IMR-90 (cell line): Measurements from ENCODE around the gene RASL10B. TPM values are rescaled to one million over a fixed set of nuclear protein-coding genes. Genes with fewer than 3 reads are reported as not detected.
A peak's percentile ranks its signal among the peaks of the same experiment; 100 is the strongest.

ENCODE experiments used
- ATAC-seq: fragments of 200-7000 bp; cut with Tn5 transposase; 2 replicates; pipeline ENCODE4 v1.9.1; 2020; ENCODE audit warnings: low read depth, mild to moderate bottlenecking, moderate library complexity
- BruUV-seq: library from RNA; stranded (reverse); fragments of 400-500 nt; replicated peaks from 2 replicates; lab custom pipeline; 2021; lab: Mats Ljungman, UMichigan
- CTCF ChIA-PET: fragments of 300-600 bp; formaldehyde crosslinking; extraction: SDS; loops from one replicate; lab custom pipeline; 2021; ENCODE audit warnings: antibody characterized with exemption; lab: Yijun Ruan, JAX
- POLR2A ChIA-PET: fragments of 300-600 bp; sonication (Branson Sonifier 250); formaldehyde crosslinking; loops from one replicate; lab custom pipeline; 2022; ENCODE audit warnings: antibody characterized with exemption; ENCODE audit not compliant: unreplicated experiment; lab: Charles Lee
- DNase-seq: peaks from one replicate; pipeline ENCODE4 v3.0.0; 2013
- H2AFZ ChIP-seq: replicated peaks from 2 replicates; pipeline ENCODE3; 2013; ENCODE audit warnings: low read length, mild to moderate bottlenecking; ENCODE audit not compliant: poor library complexity
- H2AK5ac ChIP-seq: 2 replicates; pipeline ENCODE4 v1.6.1; 2013; ENCODE audit warnings: low read depth, low read length, inconsistent platforms
- H2AK9ac ChIP-seq: replicated peaks from 2 replicates; pipeline ENCODE3; 2013; ENCODE audit warnings: mild to moderate bottlenecking, low read depth, low read length, moderate library complexity; ENCODE audit not compliant: poor library complexity
- H2BK120ac ChIP-seq: 2 replicates; pipeline ENCODE4 v1.6.1; 2013; ENCODE audit warnings: low read depth, low read length, inconsistent platforms
- H2BK15ac ChIP-seq: 3 replicates; pipeline ENCODE4 v1.6.1; 2013; ENCODE audit warnings: low read depth, low read length, inconsistent platforms
- H2BK20ac ChIP-seq: 2 replicates; pipeline ENCODE4 v1.6.1; 2013; ENCODE audit warnings: low read depth, mild to moderate bottlenecking, inconsistent platforms, low read length, moderate library complexity
- H2BK5ac ChIP-seq: 2 replicates; pipeline ENCODE4 v1.6.1; 2013; ENCODE audit warnings: mild to moderate bottlenecking, low read depth, low read length, inconsistent platforms; ENCODE audit not compliant: poor library complexity, severe bottlenecking
- H3K14ac ChIP-seq: replicated peaks from 2 replicates; pipeline ENCODE4 v1.6.1; 2013; ENCODE audit warnings: low read depth, low read length, inconsistent platforms
- H3K18ac ChIP-seq: 2 replicates; pipeline ENCODE4 v1.6.1; 2013; ENCODE audit warnings: low read depth, low read length, control low read depth
- H3K23ac ChIP-seq: 2 replicates; pipeline ENCODE4 v1.6.1; 2013; ENCODE audit warnings: low read depth, low read length, inconsistent platforms
- H3K27ac ChIP-seq: 2 replicates; pipeline ENCODE4 v1.5.1; 2013; ENCODE audit warnings: mild to moderate bottlenecking, control low read depth, low read length; ENCODE audit not compliant: insufficient read depth
- H3K27me3 ChIP-seq: 2 replicates; pipeline ENCODE4 v1.6.1; 2013; ENCODE audit warnings: low read length; ENCODE audit not compliant: control insufficient read depth, insufficient read depth
- H3K36me3 ChIP-seq: 2 replicates; pipeline ENCODE4 v1.6.1; 2013; ENCODE audit warnings: low read length, mixed read lengths; ENCODE audit not compliant: control insufficient read depth, insufficient read depth
- H3K4ac ChIP-seq: 2 replicates; pipeline ENCODE4 v1.6.1; 2013; ENCODE audit warnings: low read depth, low read length, inconsistent platforms
- H3K4me1 ChIP-seq: 2 replicates; pipeline ENCODE4 v1.6.1; 2013; ENCODE audit warnings: low read length, mixed read lengths; ENCODE audit not compliant: control insufficient read depth, insufficient read depth
- H3K4me2 ChIP-seq: 2 replicates; pipeline ENCODE4 v1.6.1; 2013; ENCODE audit warnings: low read depth, mild to moderate bottlenecking, control low read depth, low read length, moderate library complexity
- H3K4me3 ChIP-seq: 2 replicates; pipeline ENCODE4 v1.5.1; 2013; ENCODE audit warnings: low read depth, mild to moderate bottlenecking, control low read depth, low read length, moderate library complexity; ENCODE audit not compliant: insufficient read depth
- H3K56ac ChIP-seq: 2 replicates; pipeline ENCODE4 v1.6.1; 2013; ENCODE audit warnings: low read length, inconsistent platforms; ENCODE audit not compliant: insufficient read depth; ENCODE audit errors: extremely low read depth
- H3K79me1 ChIP-seq, 2 experiments: 2 replicates each; pipeline ENCODE4 v1.6.1; 2013; ENCODE audit warnings: low read length in 2 of 2, inconsistent platforms in 1 of 2, low read depth in 1 of 2
- H3K9ac ChIP-seq: 2 replicates; pipeline ENCODE4 v1.6.1; 2013; ENCODE audit warnings: low read depth, low read length, control low read depth
- H3K9me1 ChIP-seq: 2 replicates; pipeline ENCODE4 v1.6.1; 2013; ENCODE audit warnings: low read length, inconsistent platforms; ENCODE audit not compliant: insufficient read depth
- H3K9me3 ChIP-seq: 2 replicates; pipeline ENCODE4 v1.6.1; 2013; ENCODE audit warnings: low read length; ENCODE audit not compliant: control insufficient read depth, insufficient read depth
- H4K20me1 ChIP-seq: 2 replicates; pipeline ENCODE4 v1.6.1; 2013; ENCODE audit warnings: low read length, inconsistent platforms; ENCODE audit not compliant: insufficient read depth
- H4K5ac ChIP-seq: 2 replicates; pipeline ENCODE4 v1.6.1; 2013; ENCODE audit warnings: mild to moderate bottlenecking, low read depth, low read length, control low read depth
- H4K8ac ChIP-seq, 2 experiments: 2 replicates each; pipeline ENCODE4 v1.6.1; 2013; ENCODE audit warnings: low read depth in 2 of 2, low read length in 2 of 2, control low read depth in 1 of 2, inconsistent platforms in 1 of 2
- H4K91ac ChIP-seq: 2 replicates; pipeline ENCODE4 v1.6.1; 2013; ENCODE audit warnings: low read depth, low read length, inconsistent platforms; ENCODE audit not compliant: insufficient read depth
- FOS ChIP-seq: fragments of 150-350 bp; IDR thresholded peaks from 2 replicates; pipeline ENCODE4 v1.6.1; 2016; ENCODE audit warnings: low read depth, low read length
- MAFK ChIP-seq: IDR thresholded peaks from 2 replicates; pipeline ENCODE4 v1.6.1; 2012; ENCODE audit warnings: low read depth, low read length, improper control_type of control experiment
- MXI1 ChIP-seq: IDR thresholded peaks from 2 replicates; pipeline ENCODE4 v1.6.1; 2012; ENCODE audit warnings: low read depth, mild to moderate bottlenecking, low read length, moderate library complexity, borderline replicate concordance
- NFE2L2 ChIP-seq: fragments of 150-350 bp; IDR thresholded peaks from 2 replicates; pipeline ENCODE4 v1.6.1; 2016; ENCODE audit warnings: low read depth, mild to moderate bottlenecking, low read length
- RFX5 ChIP-seq: IDR thresholded peaks from 2 replicates; pipeline ENCODE4 v1.8.0; 2012; ENCODE audit warnings: low read depth, mild to moderate bottlenecking, low read length, moderate library complexity
- WGBS, 2 experiments: methylation state at CpG; one replicate each; pipeline versions ENCODE4 v1.1.5 to v1.1.7; 2013; ENCODE audit warnings: missing lambda C conversion rate in 2 of 2; ENCODE audit not compliant: insufficient read length in 1 of 2; ENCODE audit errors: extremely low coverage in 2 of 2; 5-methylcytosine and 5-hydroxymethylcytosine counted together
- dilution Hi-C: fragments of 300-500 bp; cut with HindIII; formaldehyde crosslinking; loops from one replicate; pipeline ENCODE4 v1.14.3; 2018; ENCODE audit warnings: low sequenced_read_pairs; ENCODE audit not compliant: unreplicated experiment
- in situ Hi-C: fragments of 300-500 bp; cut with MboI; formaldehyde crosslinking; loops from 3 replicates; pipeline ENCODE4 v1.14.3; 2019; ENCODE audit warnings: low sequenced_read_pairs, inconsistent platforms, mixed read lengths
- intact Hi-C: fragments of 100-400 bp; cut with micrococcal nuclease; formaldehyde crosslinking; loops from 2 replicates; pipeline ENCODE4 v1.10.0; 2022
- polyA plus RNA-seq, 3 experiments: library from polyadenylated mRNA; depleted of rRNA; stranded (reverse); fragments of >200 nt; gene quantifications; 2 replicates each; pipeline ENCODE4 v1.2.3, GENCODE V29; 2012; ENCODE audit warnings: low replicate concordance in 1 of 3
- total RNA-seq: library from RNA; depleted of rRNA; stranded (reverse); fragments of >200 nt; gene quantifications from 2 replicates; pipeline ENCODE4 v1.2.3, GENCODE V29; 2012

Gene RASL10B
- total and polyA plus RNA-seq, 2 of the 4 experiments (the other 2 are of a cell fraction): 4.1 to 4.7 TPM

DNA sequence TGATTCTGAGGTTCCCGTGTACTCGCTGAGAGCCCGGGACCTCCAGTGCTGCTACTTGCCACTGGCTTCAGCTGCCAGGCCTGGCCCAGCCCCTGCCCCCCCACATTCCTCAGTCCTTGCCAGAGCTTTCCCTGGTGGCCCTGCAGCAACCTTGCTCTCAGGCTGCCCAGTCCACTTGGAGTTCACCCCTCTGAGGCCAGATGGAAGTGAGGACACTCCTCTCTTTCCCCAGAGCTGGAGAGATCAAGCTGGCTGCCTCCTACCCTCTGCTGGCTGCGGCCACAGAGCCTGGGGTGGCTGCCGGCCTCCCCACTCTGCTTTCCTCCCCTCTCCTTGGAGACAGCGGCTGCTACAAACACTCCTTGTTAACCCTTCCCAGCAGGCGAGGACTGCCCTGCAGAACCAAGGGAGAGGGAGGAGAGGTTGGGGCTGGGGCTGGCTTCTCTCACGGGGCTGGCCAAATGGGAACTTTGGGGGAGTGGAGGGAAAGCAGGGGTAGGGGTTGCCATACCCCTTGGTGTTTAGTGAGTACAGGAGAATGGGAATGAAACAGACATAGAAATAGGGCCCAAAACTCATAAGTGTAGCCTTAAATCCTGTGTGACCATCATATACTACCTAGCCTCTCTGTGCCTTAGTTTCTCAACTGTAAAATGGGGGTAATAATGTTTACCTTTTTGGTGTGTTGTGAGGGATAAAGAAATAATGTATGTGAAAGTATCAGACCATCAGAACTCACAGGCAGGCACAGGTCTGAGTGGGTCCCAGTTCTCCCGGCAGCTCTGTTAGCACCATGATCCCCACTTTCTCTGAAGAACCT, 21.7 kb downstream of the RASL10B start, which contains the start of gene GAS2L2:
TSS of gene GAS2L2 (minus strand) at position 295 of the 820 bp plus-strand sequence. CDS start 389 bp downstream, outside the sequence.
- Histone ChIP-seq H2AK9ac (no peak within 1 kb of the TSS), H3K4me3 (no peak within 1 kb of the TSS), H3K56ac (no peak within 1 kb of the TSS), H2AK5ac (no peak within 1 kb of the TSS), H3K4me2 (no peak within 1 kb of the TSS), H3K27me3 (peaks cover 48% of the 10 kb centered on the region), H2BK120ac (no peak within 1 kb of the TSS), H3K23ac (no peak within 1 kb of the TSS), H4K91ac (no peak within 1 kb of the TSS), H2BK5ac (no peak within 1 kb of the TSS), H3K18ac (no peak within 1 kb of the TSS), H3K14ac (no peak within 1 kb of the TSS), H3K9ac (no peak within 1 kb of the TSS), H2BK15ac (no peak within 1 kb of the TSS), H3K79me1 (no peaks in the 10 kb centered on the region), H3K27ac (no peak within 1 kb of the TSS), H2BK20ac (no peak within 1 kb of the TSS), H3K4ac (no peak within 1 kb of the TSS), H4K5ac (no peak within 1 kb of the TSS), H4K20me1 (no peaks in the 10 kb centered on the region), H3K4me1 (peaks cover 8% of the 10 kb centered on the region; the same call in 1 of the 2 replicates), H3K36me3 (no peaks in the 10 kb centered on the region), H3K9me3 (peaks cover 2% of the 10 kb centered on the region; the same call in 1 of the 2 replicates), H3K9me1 (no peaks in the 10 kb centered on the region), H4K8ac (no peak within 1 kb of the TSS), H2AFZ (peak within 1 kb of the TSS; percentile 37)
- TF ChIP-seq NFE2L2 (no peak), FOS (no peak), MAFK (no peak), RFX5 (no peak), MXI1 (no peak)
- peak; percentile 63 for ATAC-seq
- POLR2A ChIA-PET: no interaction called here
- CTCF ChIA-PET: no interaction called here
- 21% methylated on average over 3 of the region's 9 CpGs; no CpG with 5 or more reads in 1 of the 2 experiments for WGBS, 2 experiments
- dilution Hi-C loops: no loop called here
- in situ Hi-C loops: no loop called here
- no peak for DNase-seq
- intact Hi-C loops: no loop called here
- BruUV-seq: no TSS peak
